Fibroblast of the aortic adventitia (primary cell): ENCODE data around the gene GLP1R. TPM values are rescaled to one million over a fixed set of nuclear protein-coding genes. Genes with fewer than 3 reads are reported as not detected.

Experiments used
- DNase-seq: peaks from one replicate; pipeline ENCODE4 v3.0.0-alpha.2; 2010; ENCODE audit warnings: low read depth
- H3K4me3 ChIP-seq: 2 replicates; pipeline ENCODE4 v1.5.1; 2011; ENCODE audit warnings: low read depth, mild to moderate bottlenecking, control low read depth, low read length, moderate library complexity
- CTCF ChIP-seq: IDR thresholded peaks from 2 replicates; pipeline ENCODE4 v1.5.1; 2011; ENCODE audit warnings: mild to moderate bottlenecking, low read length, control low read depth, inconsistent platforms; ENCODE audit not compliant: insufficient read depth
- total RNA-seq: library from RNA; depleted of rRNA; stranded (reverse); fragments of >200 nt; gene quantifications from 2 replicates; pipeline ENCODE4 v1.2.3, GENCODE V29; 2012; ENCODE audit warnings: low replicate concordance

Gene GLP1R
- total RNA-seq, 1 donor = not detected

GRCh38 chr6:39137245-39137644 is 88.7 kb downstream of the GLP1R start:
- peak; percentile 66 for DNase-seq
- H3K4me3 ChIP-seq = no peak overlapping the region
- TF ChIP-seq CTCF = no peak

Other genes starting within 250 kb of the GLP1R start
- 15.9 and 27.8 TPM in 2 replicates for gene SAYSD1, start 66.4 kb downstream of the GLP1R start, total RNA-seq
- under 0.01 TPM in 1 of 2 replicates, not detected in the other for gene KCNK5, start 180.7 kb downstream of the GLP1R start, total RNA-seq